ENCODE measurements around the gene RPS6KA2. TPM values are rescaled to one million over a fixed set of nuclear protein-coding genes. Genes with fewer than 3 reads are reported as not detected.

The RPS6KA2 gene
- total RNA-seq, 3 donors from 2014 or later: 2.8 to 6.2 (median 6.0) TPM

GRCh38 chr6:166580076-166581050, 46.7 kb downstream of the RPS6KA2 start:
- Mint-ChIP-seq H3K36me3 (ENCODE audit: insufficient read depth) (no peaks in the 10 kb centered on the region), H3K9me3 (peaks cover 12% of the 10 kb centered on the region), H3K4me1 (ENCODE audit: low read depth) (no peaks in the 10 kb centered on the region), H3K27me3 (ENCODE audit: low read depth) (no peaks in the 10 kb centered on the region), H3K4me3 (no peak overlapping the region)
- no peak for ATAC-seq
- DNase-seq: no peak

GRCh38 chr6:166579237-166579850, 47.7 kb downstream of the RPS6KA2 start:
- no peaks in the 10 kb centered on the region for H3K27me3 Mint-ChIP-seq (ENCODE audit: low read depth)
- no peak for ATAC-seq
- DNase-seq: no peak
- no peak overlapping the region for H3K4me3 Mint-ChIP-seq
- H3K36me3 Mint-ChIP-seq (ENCODE audit: insufficient read depth): no peaks in the 10 kb centered on the region
- H3K4me1 Mint-ChIP-seq (ENCODE audit: low read depth): no peaks in the 10 kb centered on the region
- H3K9me3 Mint-ChIP-seq: peaks cover 14% of the 10 kb centered on the region

- ATAC-seq (no peak), DNase-seq (no peak)
- H3K27me3 Mint-ChIP-seq (ENCODE audit: low read depth): no peaks in the 10 kb centered on the region
- H3K4me1 Mint-ChIP-seq (ENCODE audit: low read depth): no peaks in the 10 kb centered on the region
- no peaks in the 10 kb centered on the region for H3K36me3 Mint-ChIP-seq (ENCODE audit: insufficient read depth)
- H3K9me3 Mint-ChIP-seq: peaks cover 14% of the 10 kb centered on the region
- no peak overlapping the region for H3K4me3 Mint-ChIP-seq
These were observed 48.4 kb downstream of the RPS6KA2 start for GRCh38 chr6:166578536-166579236.

- H3K4me1 Mint-ChIP-seq (ENCODE audit: low read depth): no peaks in the 10 kb centered on the region
- H3K27me3 Mint-ChIP-seq (ENCODE audit: low read depth): no peaks in the 10 kb centered on the region
- H3K4me3 Mint-ChIP-seq: no peak overlapping the region
- no peaks in the 10 kb centered on the region for H3K36me3 Mint-ChIP-seq (ENCODE audit: insufficient read depth)
- ATAC-seq (no peak), DNase-seq (no peak)
- peaks cover 14% of the 10 kb centered on the region for H3K9me3 Mint-ChIP-seq
These were observed 51.8 kb downstream of the RPS6KA2 start for GRCh38 chr6:166575205-166575604.

GRCh38 chr6:166573511-166574216, 53.4 kb downstream of the RPS6KA2 start:
- H3K9me3 Mint-ChIP-seq: peaks cover 14% of the 10 kb centered on the region
- no peak overlapping the region for H3K4me3 Mint-ChIP-seq
- no peaks in the 10 kb centered on the region for H3K36me3 Mint-ChIP-seq (ENCODE audit: insufficient read depth)
- no peak for DNase-seq
- no peaks in the 10 kb centered on the region for H3K27me3 Mint-ChIP-seq (ENCODE audit: low read depth)
- H3K4me1 Mint-ChIP-seq (ENCODE audit: low read depth): no peaks in the 10 kb centered on the region
- no peak for ATAC-seq

GRCh38 chr6:166572370-166573261, 54.4 kb downstream of the RPS6KA2 start:
- H3K4me3 Mint-ChIP-seq: no peak overlapping the region
- H3K36me3 Mint-ChIP-seq (ENCODE audit: insufficient read depth): no peaks in the 10 kb centered on the region
- no peaks in the 10 kb centered on the region for H3K4me1 Mint-ChIP-seq (ENCODE audit: low read depth)
- H3K27me3 Mint-ChIP-seq (ENCODE audit: low read depth): no peaks in the 10 kb centered on the region
- peaks cover 14% of the 10 kb centered on the region for H3K9me3 Mint-ChIP-seq
- ATAC-seq: no peak
- no peak for DNase-seq

- Mint-ChIP-seq H3K27me3 (ENCODE audit: low read depth) (no peaks in the 10 kb centered on the region), H3K9me3 (peaks cover 4% of the 10 kb centered on the region), H3K4me3 (no peak overlapping the region), H3K4me1 (ENCODE audit: low read depth) (no peaks in the 10 kb centered on the region), H3K36me3 (ENCODE audit: insufficient read depth) (no peaks in the 10 kb centered on the region)
- ATAC-seq (no peak), DNase-seq (no peak)
These were observed 55.9 kb downstream of the RPS6KA2 start for GRCh38 chr6:166570929-166571713.

- H3K4me3 Mint-ChIP-seq: no peak overlapping the region
- no peaks in the 10 kb centered on the region for H3K4me1 Mint-ChIP-seq (ENCODE audit: low read depth)
- no peaks in the 10 kb centered on the region for H3K27me3 Mint-ChIP-seq (ENCODE audit: low read depth)
- DNase-seq (no peak), ATAC-seq (no peak)
- no peaks in the 10 kb centered on the region for H3K36me3 Mint-ChIP-seq (ENCODE audit: insufficient read depth)
- no peaks in the 10 kb centered on the region for H3K9me3 Mint-ChIP-seq
These were observed 57.8 kb downstream of the RPS6KA2 start for GRCh38 chr6:166569206-166569605.

GRCh38 chr6:166567813-166568212, 59.2 kb downstream of the RPS6KA2 start:
- H3K27me3 Mint-ChIP-seq (ENCODE audit: low read depth): no peaks in the 10 kb centered on the region
- no peaks in the 10 kb centered on the region for H3K9me3 Mint-ChIP-seq
- H3K36me3 Mint-ChIP-seq (ENCODE audit: insufficient read depth): no peaks in the 10 kb centered on the region
- no peak for DNase-seq
- no peak for ATAC-seq
- no peaks in the 10 kb centered on the region for H3K4me1 Mint-ChIP-seq (ENCODE audit: low read depth)
- H3K4me3 Mint-ChIP-seq: no peak overlapping the region

- H3K4me3 Mint-ChIP-seq: no peak overlapping the region
- H3K9me3 Mint-ChIP-seq: no peaks in the 10 kb centered on the region
- no peaks in the 10 kb centered on the region for H3K4me1 Mint-ChIP-seq (ENCODE audit: low read depth)
- no peak for DNase-seq
- no peaks in the 10 kb centered on the region for H3K27me3 Mint-ChIP-seq (ENCODE audit: low read depth)
- ATAC-seq: no peak
- H3K36me3 Mint-ChIP-seq (ENCODE audit: insufficient read depth): no peaks in the 10 kb centered on the region
These were observed 59.9 kb downstream of the RPS6KA2 start for GRCh38 chr6:166567107-166567506.

GRCh38 chr6:166566026-166567011, 60.7 kb downstream of the RPS6KA2 start:
- Mint-ChIP-seq H3K27me3 (ENCODE audit: low read depth) (no peaks in the 10 kb centered on the region), H3K4me1 (ENCODE audit: low read depth) (no peaks in the 10 kb centered on the region), H3K4me3 (no peak overlapping the region), H3K9me3 (no peaks in the 10 kb centered on the region), H3K36me3 (ENCODE audit: insufficient read depth) (peaks cover 2% of the 10 kb centered on the region)
- no peak for ATAC-seq
- DNase-seq: no peak

Data from activated T-cell treated with anti-CD3 and anti-CD28 coated beads, Interleukin-2, amount 50 U/mL, for 4 hours (primary cell).